ENCODE results near the gene SYTL2. TPM values are rescaled to one million over a fixed set of nuclear protein-coding genes. Genes with fewer than 3 reads are reported as not detected.

The SYTL2 gene
- total RNA-seq, 1 donor from 2014 or later: 25.1 TPM

DNA sequence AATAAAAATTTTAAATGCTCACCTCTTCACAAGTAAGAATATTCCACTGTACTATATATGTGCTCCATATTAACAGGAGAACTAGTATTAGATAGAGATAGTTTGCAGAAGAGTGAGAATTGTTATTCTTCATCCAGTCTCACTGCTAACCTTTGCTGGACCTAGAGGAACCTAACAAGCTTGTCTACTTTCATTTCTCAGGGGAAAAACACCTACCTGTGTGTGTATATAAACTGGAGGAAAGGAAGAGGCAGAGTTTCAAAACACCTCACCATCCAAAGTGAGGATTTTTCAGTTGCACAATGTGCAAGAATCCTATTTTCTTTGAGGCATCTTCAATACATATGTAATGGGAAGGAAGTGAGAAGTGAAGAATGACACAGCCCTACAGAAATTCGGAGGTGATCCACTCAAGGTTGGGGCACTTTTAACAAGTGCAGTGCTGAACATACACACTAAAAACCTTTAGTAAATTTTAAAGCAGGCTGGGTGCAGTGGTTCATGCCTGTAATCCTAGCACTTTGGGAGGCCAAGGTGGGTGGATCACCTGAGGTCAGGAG is 52.4 kb downstream of the SYTL2 start:
- H3K27me3 Mint-ChIP-seq (ENCODE audit: low read depth): no peaks in the 10 kb centered on the region
- H3K36me3 Mint-ChIP-seq (ENCODE audit: low read depth): peaks cover 2% of the 10 kb centered on the region

DNA sequence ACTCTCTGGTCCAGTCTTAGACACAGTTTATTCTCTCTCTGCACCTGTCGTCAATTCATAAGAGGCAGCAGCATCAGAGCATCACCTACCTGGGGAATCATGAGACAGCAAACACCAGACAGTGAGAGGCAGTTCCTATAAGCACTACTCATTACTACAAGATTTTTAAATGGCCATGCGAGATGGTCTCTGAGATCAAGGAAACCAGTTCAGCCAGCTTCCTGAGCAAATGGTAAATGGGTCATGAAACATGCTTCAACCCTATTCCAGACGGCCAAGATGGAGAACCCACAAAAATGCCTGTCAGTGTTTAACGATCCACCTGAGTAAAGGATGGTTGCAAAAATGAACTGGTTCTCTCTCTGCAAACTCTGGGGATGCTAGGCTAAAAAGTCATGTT is 52.9 kb downstream of the SYTL2 start:
- H3K4me1 Mint-ChIP-seq (ENCODE audit: low read depth): peaks cover 18% of the 10 kb centered on the region
- H3K4me3 Mint-ChIP-seq (ENCODE audit: unreplicated experiment): no peak overlapping the region
- no peak overlapping the region for H3K27ac Mint-ChIP-seq (ENCODE audit: unreplicated experiment)
- DNase-seq (ENCODE audit: low spot score): no peak
- H3K27me3 Mint-ChIP-seq (ENCODE audit: low read depth): no peaks in the 10 kb centered on the region
- no peaks in the 10 kb centered on the region for H3K9me3 Mint-ChIP-seq (ENCODE audit: low read depth)
- peaks cover 2% of the 10 kb centered on the region for H3K36me3 Mint-ChIP-seq (ENCODE audit: low read depth)
- TF ChIP-seq, protein P1, sequence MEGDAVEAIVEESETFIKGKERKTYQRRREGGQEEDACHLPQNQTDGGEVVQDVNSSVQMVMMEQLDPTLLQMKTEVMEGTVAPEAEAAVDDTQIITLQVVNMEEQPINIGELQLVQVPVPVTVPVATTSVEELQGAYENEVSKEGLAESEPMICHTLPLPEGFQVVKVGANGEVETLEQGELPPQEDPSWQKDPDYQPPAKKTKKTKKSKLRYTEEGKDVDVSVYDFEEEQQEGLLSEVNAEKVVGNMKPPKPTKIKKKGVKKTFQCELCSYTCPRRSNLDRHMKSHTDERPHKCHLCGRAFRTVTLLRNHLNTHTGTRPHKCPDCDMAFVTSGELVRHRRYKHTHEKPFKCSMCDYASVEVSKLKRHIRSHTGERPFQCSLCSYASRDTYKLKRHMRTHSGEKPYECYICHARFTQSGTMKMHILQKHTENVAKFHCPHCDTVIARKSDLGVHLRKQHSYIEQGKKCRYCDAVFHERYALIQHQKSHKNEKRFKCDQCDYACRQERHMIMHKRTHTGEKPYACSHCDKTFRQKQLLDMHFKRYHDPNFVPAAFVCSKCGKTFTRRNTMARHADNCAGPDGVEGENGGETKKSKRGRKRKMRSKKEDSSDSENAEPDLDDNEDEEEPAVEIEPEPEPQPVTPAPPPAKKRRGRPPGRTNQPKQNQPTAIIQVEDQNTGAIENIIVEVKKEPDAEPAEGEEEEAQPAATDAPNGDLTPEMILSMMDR (IDR thresholded peaks at IDR 0.05): no peak

More for the DNA sequence above, 52.4 kb downstream of the SYTL2 start:
- Mint-ChIP-seq H3K4me3 (ENCODE audit: unreplicated experiment) (no peak overlapping the region), H3K27ac (ENCODE audit: unreplicated experiment) (no peak overlapping the region), H3K9me3 (ENCODE audit: low read depth) (no peaks in the 10 kb centered on the region), H3K4me1 (ENCODE audit: low read depth) (peaks cover 13% of the 10 kb centered on the region)
- DNase-seq (ENCODE audit: low spot score): no peak
- TF ChIP-seq, protein P1 (IDR thresholded peaks at IDR 0.05): no peak

DNA sequence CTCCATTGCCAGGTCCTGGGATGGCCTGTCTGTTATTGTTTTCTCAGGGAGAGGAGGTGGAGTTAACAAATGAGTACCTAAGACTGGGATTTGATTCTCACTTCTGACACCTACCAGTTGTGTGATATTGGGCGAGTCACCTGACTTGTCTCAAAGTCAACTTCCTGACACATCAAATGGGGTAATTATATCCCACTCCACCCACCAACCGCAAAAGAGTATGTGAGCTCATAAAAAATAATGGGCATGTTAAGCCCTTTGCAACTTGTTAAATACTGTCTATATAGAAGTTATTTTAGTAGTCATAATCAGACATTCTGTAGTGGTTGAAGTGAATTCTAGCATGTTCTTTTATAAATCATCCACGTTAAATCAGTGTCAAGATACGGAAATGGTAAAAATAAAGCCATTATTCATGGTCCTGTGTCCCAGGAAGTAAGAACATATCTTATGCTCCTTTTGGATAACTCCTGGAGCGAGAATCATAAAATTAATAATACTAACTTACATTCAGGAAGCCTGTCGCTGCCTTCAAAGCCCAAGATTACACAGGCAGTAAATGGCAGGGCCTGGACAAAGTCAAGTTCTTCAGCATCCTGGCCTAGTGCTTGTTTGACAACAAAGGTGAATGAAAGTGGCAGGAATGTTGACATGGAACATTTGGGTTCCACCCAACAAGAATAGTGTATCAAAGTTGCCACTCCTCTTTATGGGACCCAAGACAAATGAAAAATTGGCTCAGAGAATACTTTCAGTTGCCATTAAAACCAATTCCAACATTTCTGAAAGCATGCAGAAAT is 54.3 kb downstream of the SYTL2 start:
- Mint-ChIP-seq H3K4me3 (ENCODE audit: unreplicated experiment) (no peak overlapping the region), H3K4me1 (ENCODE audit: low read depth) (peaks cover 32% of the 10 kb centered on the region), H3K27ac (ENCODE audit: unreplicated experiment) (no peak overlapping the region), H3K27me3 (ENCODE audit: low read depth) (no peaks in the 10 kb centered on the region), H3K9me3 (ENCODE audit: low read depth) (no peaks in the 10 kb centered on the region), H3K36me3 (ENCODE audit: low read depth) (peaks cover 2% of the 10 kb centered on the region)
- DNase-seq (ENCODE audit: low spot score): no peak
- TF ChIP-seq, protein P1 (IDR thresholded peaks at IDR 0.05): no peak

DNA sequence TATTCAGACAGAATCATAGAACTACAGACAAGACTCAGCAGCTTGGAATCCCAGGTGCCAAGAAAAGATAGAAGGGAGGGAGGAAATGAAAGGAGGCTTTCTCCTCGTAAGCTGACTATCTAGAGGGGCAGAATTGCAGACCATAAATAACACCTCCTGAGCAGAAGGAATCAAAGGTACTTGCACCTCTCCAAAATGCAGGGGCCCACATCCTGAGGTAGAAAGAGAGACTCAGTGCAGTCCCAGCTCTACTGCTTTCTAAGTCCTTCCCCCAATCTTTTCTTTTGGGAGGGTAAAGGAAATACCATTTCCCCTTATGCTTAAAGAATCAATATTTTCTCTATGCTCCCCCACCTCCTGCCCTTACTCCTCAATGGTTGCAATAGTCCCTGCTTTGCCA is 55.2 kb downstream of the SYTL2 start:
- Mint-ChIP-seq H3K27me3 (ENCODE audit: low read depth) (no peaks in the 10 kb centered on the region), H3K9me3 (ENCODE audit: low read depth) (no peaks in the 10 kb centered on the region), H3K36me3 (ENCODE audit: low read depth) (peaks cover 2% of the 10 kb centered on the region), H3K4me1 (ENCODE audit: low read depth) (peaks cover 41% of the 10 kb centered on the region), H3K4me3 (ENCODE audit: unreplicated experiment) (no peak overlapping the region), H3K27ac (ENCODE audit: unreplicated experiment) (no peak overlapping the region)
- TF ChIP-seq, protein P1 (IDR thresholded peaks at IDR 0.05): no peak
- DNase-seq (ENCODE audit: low spot score): no peak

DNA sequence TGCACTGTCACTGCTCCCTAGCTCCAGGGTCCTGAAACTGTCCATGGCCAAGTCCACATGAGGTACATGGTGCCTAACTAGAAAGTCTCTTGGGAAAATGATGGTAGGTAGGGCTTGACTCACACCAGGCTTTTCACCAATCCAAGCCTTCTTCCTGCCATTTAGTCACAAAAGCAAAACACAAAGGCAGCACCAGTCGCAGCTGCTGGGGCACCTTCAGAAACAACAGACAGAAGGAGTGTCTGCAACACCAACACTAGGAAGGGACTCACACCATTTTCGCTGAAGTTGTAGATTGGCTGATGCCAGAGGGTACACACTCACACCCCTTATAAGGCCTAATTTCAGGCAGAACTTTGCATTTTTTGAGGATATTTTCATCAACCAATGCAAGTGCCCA is 55.7 kb downstream of the SYTL2 start:
- Mint-ChIP-seq H3K4me3 (ENCODE audit: unreplicated experiment) (no peak overlapping the region), H3K9me3 (ENCODE audit: low read depth) (no peaks in the 10 kb centered on the region), H3K36me3 (ENCODE audit: low read depth) (peaks cover 2% of the 10 kb centered on the region), H3K4me1 (ENCODE audit: low read depth) (peaks cover 43% of the 10 kb centered on the region), H3K27me3 (ENCODE audit: low read depth) (no peaks in the 10 kb centered on the region), H3K27ac (ENCODE audit: unreplicated experiment) (no peak overlapping the region)
- DNase-seq (ENCODE audit: low spot score): no peak
- TF ChIP-seq, protein P1 (IDR thresholded peaks at IDR 0.05): no peak
